Thyroid gland (tissue), 4 donors: ENCODE measurements around the gene PLEKHH2. TPM values are rescaled to one million over a fixed set of nuclear protein-coding genes. Genes with fewer than 3 reads are reported as not detected.

Experiments
- DNase-seq, 2 donors: peaks; one replicate each; pipeline ENCODE4 v3.0.0-alpha.2; 2019
- H3K27ac ChIP-seq, 3 donors: fragments of 200-600 bp; sonication (generic); 1 replicate in 2 of 3; 2 replicates in 1 of 3; pipeline ENCODE4 v1.5.1; 2016 to 2019; ENCODE audit warnings: mild to moderate bottlenecking in 1 of 3, moderate library complexity in 1 of 3
- H3K27me3 ChIP-seq: fragments of 200-600 bp; sonication (generic); one replicate; pipeline ENCODE4 v1.5.1; 2019
- H3K36me3 ChIP-seq, 2 donors: fragments of 200-600 bp; sonication (generic); one replicate each; pipeline ENCODE4 v1.5.1; 2016 to 2019
- H3K4me1 ChIP-seq, 2 donors: fragments of 200-600 bp; sonication (generic); one replicate each; pipeline ENCODE4 v1.5.1; 2017 to 2019
- H3K4me3 ChIP-seq, 3 donors: fragments of 200-600 bp; sonication (generic); replicated peaks in 1 of 3; 1 replicate in 2 of 3; 2 replicates in 1 of 3; pipeline ENCODE4 v1.5.1; 2016; ENCODE audit warnings: mild to moderate bottlenecking in 1 of 3
- H3K9me3 ChIP-seq: fragments of 200-600 bp; sonication (generic); one replicate; pipeline ENCODE4 v1.5.1; 2017
- CTCF ChIP-seq, 6 experiments: fragments of 200-600 bp in 3 of 6; fragments of 450-650 bp in 3 of 6; sonication (generic) in 3 of 6; IDR thresholded peaks; one replicate each; pipeline ENCODE4 v1.5.1; 2016 to 2019; ENCODE audit warnings: antibody characterized with exemption in 6 of 6, mild to moderate bottlenecking in 2 of 6, inconsistent platforms in 1 of 6, moderate library complexity in 1 of 6
- POLR2A ChIP-seq, 2 donors: fragments of 450-650 bp; IDR thresholded peaks; one replicate each; pipeline ENCODE4 v1.6.1; 2017; ENCODE audit warnings: antibody characterized with exemption in 2 of 2, mild to moderate bottlenecking in 2 of 2, moderate library complexity in 1 of 2
- WGBS, 2 donors: methylation state at CpG; one replicate each; pipeline ENCODE4 v1.1.5; 2017; 5-methylcytosine and 5-hydroxymethylcytosine counted together
- intact Hi-C: fragments of 100-400 bp; cut with DNase I; formaldehyde crosslinking; loops from one replicate; pipeline ENCODE4 v1.15.1; 2023
- total RNA-seq, 4 donors: library from RNA; depleted of rRNA; stranded (reverse); fragments of >200 nt; gene quantifications; one replicate each; pipeline ENCODE4 v1.2.3, GENCODE V29; 2016

The PLEKHH2 gene
- total RNA-seq, 4 donors from 2014 or later, result 15.3 to 29.8 (median 22.4) TPM

- Histone ChIP-seq H3K9me3 (no peaks in the 10 kb centered on the region), H3K4me3 (no peak overlapping the region), H3K27me3 (no peaks in the 10 kb centered on the region), H3K36me3 (no peaks in the 10 kb centered on the region), H3K4me1 (peaks cover 0 to 4% of the 10 kb centered on the region in 2 donors), H3K27ac (no peak overlapping the region)
- 87 to 88% methylated on average over 5 of the region's 5 CpGs for WGBS, 2 donors
- DNase-seq, result no peak
- TF ChIP-seq CTCF (IDR thresholded peaks at IDR 0.05) (no peak), POLR2A (IDR thresholded peaks at IDR 0.05) (no peak)
- intact Hi-C loops, result no loop called here
These were observed 106.6 kb downstream of the PLEKHH2 start for GRCh38 chr2:43743706-43744105.

GRCh38 chr2:43745457-43745856 lies 108.4 kb downstream of the PLEKHH2 start:
- Histone ChIP-seq H3K27ac (peak overlapping the region in 2 of 3 donors; percentile 53 to 56), H3K9me3 (no peaks in the 10 kb centered on the region), H3K4me3 (no peak overlapping the region), H3K4me1 (peaks cover 0 to 4% of the 10 kb centered on the region in 2 donors), H3K36me3 (no peaks in the 10 kb centered on the region), H3K27me3 (no peaks in the 10 kb centered on the region)
- 48 to 56% methylated on average over 3 of the region's 3 CpGs for WGBS, 2 donors
- intact Hi-C loops, result no loop called here
- TF ChIP-seq CTCF (IDR thresholded peaks at IDR 0.05), result no peak
- TF ChIP-seq POLR2A (IDR thresholded peaks at IDR 0.05), result no peak
- DNase-seq, result peak in 1 of 2 donors; percentile 22

GRCh38 chr2:43748333-43748732 lies 111.3 kb downstream of the PLEKHH2 start:
- intact Hi-C loops, result no loop called here
- TF ChIP-seq POLR2A (IDR thresholded peaks at IDR 0.05) (no peak), CTCF (IDR thresholded peaks at IDR 0.05) (no peak)
- no peak overlapping the region for H3K27ac ChIP-seq

GRCh38 chr2:43749583-43749982 lies 112.5 kb downstream of the PLEKHH2 start:
- Histone ChIP-seq H3K27me3 (no peaks in the 10 kb centered on the region), H3K36me3 (no peaks in the 10 kb centered on the region), H3K27ac (no peak overlapping the region), H3K4me1 (peaks cover 0 to 4% of the 10 kb centered on the region in 2 donors), H3K4me3 (no peak overlapping the region), H3K9me3 (no peaks in the 10 kb centered on the region)
- intact Hi-C loops, result no loop called here
- TF ChIP-seq CTCF (IDR thresholded peaks at IDR 0.05) (no peak), POLR2A (IDR thresholded peaks at IDR 0.05) (no peak)
- WGBS, 2 donors, result 76 to 80% methylated on average over 3 of the region's 3 CpGs
- no peak for DNase-seq

More at GRCh38 chr2:43748333-43748732, 111.3 kb downstream of the PLEKHH2 start:
- Histone ChIP-seq H3K9me3 (no peaks in the 10 kb centered on the region), H3K27me3 (no peaks in the 10 kb centered on the region), H3K36me3 (no peaks in the 10 kb centered on the region), H3K4me1 (peaks cover 0 to 4% of the 10 kb centered on the region in 2 donors), H3K4me3 (no peak overlapping the region)
- DNase-seq, result no peak
- 60 to 61% methylated on average over 5 of the region's 5 CpGs for WGBS, 2 donors

- H3K9me3 ChIP-seq, result no peaks in the 10 kb centered on the region
- H3K36me3 ChIP-seq, result no peaks in the 10 kb centered on the region
- no peak overlapping the region for H3K4me3 ChIP-seq
- intact Hi-C loops, result no loop called here
- WGBS, 2 donors, result 92 to 95% methylated on average over 5 of the region's 5 CpGs
- TF ChIP-seq POLR2A (IDR thresholded peaks at IDR 0.05) (no peak), CTCF (IDR thresholded peaks at IDR 0.05) (no peak)
- DNase-seq, result no peak
- H3K27ac ChIP-seq, result no peak overlapping the region
- H3K4me1 ChIP-seq, result no peaks in the 10 kb centered on the region
- no peaks in the 10 kb centered on the region for H3K27me3 ChIP-seq
These were observed 114.5 kb downstream of the PLEKHH2 start for GRCh38 chr2:43751476-43751990.
